IPS-NIHi11 (cell line): ENCODE data around the gene SEC24C.
"Not testable (repeated sequence)": the region's sequence is repeated elsewhere in the genome, so short reads cannot be mapped to it uniquely, and the experiment has no call there.

Experiments used
- DNase-seq: peaks from one replicate; pipeline ENCODE4 v3.0.0; 2012; ENCODE audit warnings: mixed read lengths, low spot score

The SEC24C gene, protein sequence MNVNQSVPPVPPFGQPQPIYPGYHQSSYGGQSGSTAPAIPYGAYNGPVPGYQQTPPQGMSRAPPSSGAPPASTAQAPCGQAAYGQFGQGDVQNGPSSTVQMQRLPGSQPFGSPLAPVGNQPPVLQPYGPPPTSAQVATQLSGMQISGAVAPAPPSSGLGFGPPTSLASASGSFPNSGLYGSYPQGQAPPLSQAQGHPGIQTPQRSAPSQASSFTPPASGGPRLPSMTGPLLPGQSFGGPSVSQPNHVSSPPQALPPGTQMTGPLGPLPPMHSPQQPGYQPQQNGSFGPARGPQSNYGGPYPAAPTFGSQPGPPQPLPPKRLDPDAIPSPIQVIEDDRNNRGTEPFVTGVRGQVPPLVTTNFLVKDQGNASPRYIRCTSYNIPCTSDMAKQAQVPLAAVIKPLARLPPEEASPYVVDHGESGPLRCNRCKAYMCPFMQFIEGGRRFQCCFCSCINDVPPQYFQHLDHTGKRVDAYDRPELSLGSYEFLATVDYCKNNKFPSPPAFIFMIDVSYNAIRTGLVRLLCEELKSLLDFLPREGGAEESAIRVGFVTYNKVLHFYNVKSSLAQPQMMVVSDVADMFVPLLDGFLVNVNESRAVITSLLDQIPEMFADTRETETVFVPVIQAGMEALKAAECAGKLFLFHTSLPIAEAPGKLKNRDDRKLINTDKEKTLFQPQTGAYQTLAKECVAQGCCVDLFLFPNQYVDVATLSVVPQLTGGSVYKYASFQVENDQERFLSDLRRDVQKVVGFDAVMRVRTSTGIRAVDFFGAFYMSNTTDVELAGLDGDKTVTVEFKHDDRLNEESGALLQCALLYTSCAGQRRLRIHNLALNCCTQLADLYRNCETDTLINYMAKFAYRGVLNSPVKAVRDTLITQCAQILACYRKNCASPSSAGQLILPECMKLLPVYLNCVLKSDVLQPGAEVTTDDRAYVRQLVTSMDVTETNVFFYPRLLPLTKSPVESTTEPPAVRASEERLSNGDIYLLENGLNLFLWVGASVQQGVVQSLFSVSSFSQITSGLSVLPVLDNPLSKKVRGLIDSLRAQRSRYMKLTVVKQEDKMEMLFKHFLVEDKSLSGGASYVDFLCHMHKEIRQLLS

GRCh38 chr10:73743905-73744663 lies at the start of gene SEC24C:
Gene SEC24C, plus strand, starts transcription at chr10:73744372. Its CDS starts 2,461 bp downstream, at chr10:73746833.
- DNase-seq: peak; percentile 97

GRCh38 chr10:73695302-73695701 lies 48.9 kb upstream of the SEC24C start:
- not testable (repeated sequence) for DNase-seq

- not testable (repeated sequence) for DNase-seq
Observed at GRCh38 chr10:73697675-73698159, 46.5 kb upstream of the SEC24C start, which contains the start of gene AGAP5. Gene AGAP5, minus strand, starts transcription at chr10:73698109. Its CDS starts 354 bp downstream, at chr10:73697755.

GRCh38 chr10:73698819-73699218 lies 45.4 kb upstream of the SEC24C start:
- not testable (repeated sequence) for DNase-seq

DNA sequence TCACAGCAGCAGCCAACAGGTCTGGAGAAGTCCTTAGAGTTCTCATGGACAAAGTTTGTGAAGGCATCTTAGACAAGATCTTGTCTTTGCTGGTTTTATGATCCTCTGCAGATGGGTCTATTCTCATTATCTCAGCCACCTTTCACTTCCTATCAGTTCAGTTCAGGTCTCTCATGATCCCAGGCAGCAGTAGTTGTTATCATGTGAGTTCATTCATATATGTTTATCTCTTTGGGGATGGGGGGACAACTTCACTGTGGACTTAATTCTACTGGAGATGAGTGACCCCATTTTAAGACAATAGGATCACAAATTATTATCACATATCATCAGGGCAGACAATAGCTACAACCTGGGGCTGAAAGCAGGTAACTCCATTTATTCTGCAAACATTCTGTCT lies 40.2 kb upstream of the SEC24C start:
- not testable (repeated sequence) for DNase-seq

GRCh38 chr10:73705506-73706072 lies 38.6 kb upstream of the SEC24C start:
- not testable (repeated sequence) for DNase-seq

DNA sequence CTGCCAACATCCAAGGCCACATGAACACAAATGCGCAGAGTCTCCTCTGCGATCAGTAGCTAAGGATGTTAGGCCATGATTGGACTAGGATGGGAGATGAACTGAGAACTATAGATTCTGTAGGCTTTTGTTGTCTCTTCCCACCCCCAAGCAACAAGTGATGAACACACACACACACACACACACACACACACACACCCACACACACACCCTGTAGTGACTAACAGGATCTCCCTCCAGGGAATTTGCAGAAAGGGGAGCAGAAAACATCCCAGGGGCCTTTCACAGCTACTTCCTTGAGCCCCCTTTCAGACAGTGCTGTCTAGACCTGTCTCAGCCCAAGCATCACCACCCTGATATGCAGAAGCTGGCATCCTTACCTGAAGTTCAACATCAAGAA lies 37.7 kb upstream of the SEC24C start:
- not testable (repeated sequence) for DNase-seq

DNA sequence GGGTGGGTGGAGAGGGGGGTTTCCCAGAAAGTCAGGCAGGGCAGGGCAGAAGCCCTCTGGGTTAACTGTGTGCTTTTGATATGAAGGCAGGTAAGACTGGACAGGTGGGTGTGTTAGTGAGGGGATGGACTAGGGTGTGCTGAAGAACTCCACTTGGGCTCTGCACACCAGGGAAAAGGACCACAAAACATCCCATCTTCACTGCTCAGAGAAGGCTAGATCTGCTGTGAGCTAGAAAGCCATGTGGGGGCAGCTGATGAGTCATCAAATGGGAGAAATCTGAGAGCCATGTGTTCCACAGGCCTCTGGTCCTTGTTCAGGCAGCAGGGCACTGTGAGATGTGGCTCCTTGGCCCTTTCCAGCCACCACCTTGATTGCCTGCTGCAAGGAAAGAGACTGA lies 36.5 kb upstream of the SEC24C start:
- not testable (repeated sequence) for DNase-seq

DNA sequence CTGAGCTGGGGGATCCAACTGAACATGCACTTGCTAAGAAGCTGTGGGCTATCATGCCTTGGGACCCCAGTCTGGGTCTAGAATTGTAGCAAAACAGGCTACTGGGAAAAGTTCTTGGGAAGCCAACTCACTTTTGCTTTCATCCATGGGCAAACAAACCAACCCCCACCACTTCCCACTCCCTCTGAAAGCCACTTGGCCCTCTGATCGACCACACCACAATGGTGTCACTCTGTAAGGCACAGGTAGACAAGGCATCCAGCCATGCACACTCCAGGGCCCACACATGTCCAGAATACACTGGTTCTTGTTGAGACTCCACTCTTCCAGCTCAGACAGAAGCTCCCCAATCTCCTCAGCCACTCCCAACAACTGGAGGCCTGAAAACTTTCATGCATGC lies 36.0 kb upstream of the SEC24C start:
- DNase-seq: not testable (repeated sequence)

DNA sequence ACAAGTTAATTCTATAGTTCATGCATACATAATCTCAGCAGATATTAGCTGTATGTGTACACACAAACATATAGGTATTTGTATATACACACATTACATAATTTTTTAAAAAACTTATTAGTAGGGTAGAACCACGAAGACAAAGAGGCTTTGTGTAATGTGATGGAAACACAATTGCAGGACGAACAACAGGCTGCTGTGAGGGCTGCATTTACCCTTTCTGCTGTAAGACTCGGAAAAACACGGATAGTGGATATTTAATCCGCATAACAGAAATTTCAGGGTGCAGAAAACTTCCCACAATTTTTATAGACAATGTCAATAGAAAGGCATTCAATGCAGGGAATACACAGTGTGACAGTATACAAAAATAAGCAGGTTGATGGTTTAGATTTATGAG lies 32.5 kb upstream of the SEC24C start:
- not testable (repeated sequence) for DNase-seq

DNA sequence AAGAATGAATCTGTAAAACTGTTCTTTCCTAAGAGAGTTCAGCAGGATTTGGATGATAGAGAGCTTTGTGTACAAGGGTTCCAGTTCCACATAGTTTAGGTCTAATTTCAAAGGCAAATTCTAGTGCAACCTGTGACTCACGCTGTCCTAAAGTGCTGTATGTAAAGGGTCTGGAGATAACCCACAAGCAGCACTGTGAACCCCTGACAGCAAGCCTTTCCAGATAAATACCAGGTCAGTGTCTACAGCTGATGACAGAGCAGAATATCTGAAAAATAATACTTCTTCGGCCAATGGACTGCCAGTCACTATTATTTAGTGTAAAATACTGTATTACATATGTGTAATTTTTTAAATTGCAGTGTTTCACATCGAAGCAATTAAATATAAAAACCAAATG lies 30.3 kb upstream of the SEC24C start:
- not testable (repeated sequence) for DNase-seq

- DNase-seq: not testable (repeated sequence)
Observed at GRCh38 chr10:73714483-73714882, 29.7 kb upstream of the SEC24C start.

DNA sequence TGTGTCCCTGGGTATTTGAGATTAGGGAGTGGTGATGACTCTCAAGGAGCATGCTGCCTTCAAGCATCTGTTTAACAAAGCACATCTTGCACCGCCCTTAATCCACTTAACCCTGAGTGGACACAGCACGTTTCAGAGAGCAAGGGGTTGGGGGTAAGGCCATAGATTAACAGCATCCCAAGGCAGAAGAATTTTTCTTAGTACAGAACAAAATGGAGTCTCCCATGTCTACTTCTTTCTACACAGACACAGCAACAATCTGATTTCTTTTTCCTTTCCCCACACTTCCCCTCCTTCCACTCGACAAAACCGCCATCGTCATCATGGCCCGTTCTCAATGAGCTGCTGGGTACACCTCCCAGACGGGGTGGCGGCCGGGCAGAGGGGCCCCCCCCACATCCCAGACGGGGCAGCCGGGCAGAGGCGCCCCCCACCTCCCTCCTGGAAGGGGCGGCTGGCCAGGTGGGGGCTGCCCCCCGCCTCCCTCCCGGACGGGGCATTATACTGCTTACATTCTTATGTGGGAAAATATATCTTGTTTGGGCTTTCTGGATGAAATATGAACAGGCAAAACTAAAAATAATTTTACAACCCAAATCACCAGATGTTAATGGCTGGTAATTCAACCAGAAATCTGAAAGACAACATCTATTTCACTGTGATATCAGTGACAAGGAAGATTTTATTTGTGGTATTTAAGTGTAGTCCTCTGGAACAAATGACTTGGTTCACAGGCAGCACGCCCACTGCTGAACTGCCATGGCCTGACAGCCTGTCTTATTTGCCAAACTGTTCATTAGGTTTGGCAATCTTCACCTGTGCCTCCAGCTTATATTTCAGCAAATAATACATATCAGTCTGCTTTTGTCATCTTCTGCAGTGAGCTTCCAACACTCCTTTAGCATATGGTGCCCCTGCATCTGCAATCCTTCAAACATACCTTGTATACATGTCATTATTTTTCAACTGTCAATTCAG lies 28.7 kb upstream of the SEC24C start:
- DNase-seq: not testable (repeated sequence)

DNA sequence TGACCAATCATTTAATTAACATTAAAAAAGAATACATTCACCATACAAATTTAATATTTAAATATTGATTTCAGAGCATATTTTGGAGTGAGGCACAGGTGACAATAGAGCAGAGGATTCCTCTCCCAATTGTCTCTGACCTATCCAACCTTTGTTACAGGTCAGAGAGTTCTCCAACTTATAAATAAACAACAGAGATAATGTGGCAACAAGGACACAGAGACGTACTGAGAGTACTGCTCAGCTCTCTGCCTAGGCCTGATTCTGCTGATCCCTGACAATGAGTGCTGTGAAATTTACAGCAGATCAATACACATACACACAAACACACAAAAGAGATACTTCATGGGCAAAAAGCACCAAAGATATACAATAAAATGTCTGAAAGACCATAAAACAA lies 27.9 kb upstream of the SEC24C start:
- DNase-seq: no peak

DNA sequence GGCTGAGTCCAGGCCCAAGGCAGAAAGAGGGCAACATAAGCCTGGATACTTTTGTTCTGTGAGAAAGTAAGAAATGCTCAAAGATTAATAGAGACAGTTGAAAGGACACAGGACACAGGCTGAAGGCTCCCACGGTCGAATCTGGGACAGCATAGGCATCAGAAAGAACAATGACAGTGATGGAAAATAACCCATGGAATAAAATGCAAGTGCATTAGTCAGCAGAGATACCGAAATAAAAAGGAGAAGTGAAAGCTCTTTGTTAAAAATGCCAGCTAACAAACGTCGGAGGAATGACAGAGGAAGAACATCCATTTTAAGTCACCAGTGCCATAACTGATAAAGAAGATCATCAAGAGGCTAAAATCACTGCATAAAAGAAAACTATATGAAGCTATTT lies 26.6 kb upstream of the SEC24C start:
- DNase-seq: no peak

DNA sequence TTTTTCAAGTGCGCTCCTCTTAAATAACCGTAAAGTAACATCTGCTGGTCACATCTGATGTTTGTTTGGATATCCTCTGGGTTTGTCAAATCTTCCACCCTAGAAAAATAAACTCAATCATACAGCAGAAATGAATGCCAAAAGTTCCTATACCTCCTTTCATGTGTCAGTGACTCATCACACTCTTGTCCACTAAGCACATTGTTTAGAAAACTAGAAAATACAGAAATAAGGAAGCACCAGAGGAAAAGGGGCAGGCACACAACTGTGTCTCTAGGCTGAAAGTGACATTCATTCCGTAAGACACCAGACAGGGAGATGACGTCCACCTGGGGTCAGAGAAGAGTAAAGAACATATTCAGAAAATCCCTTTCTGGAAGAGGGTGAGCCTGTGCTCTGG lies 23.6 kb upstream of the SEC24C start:
- not testable (repeated sequence) for DNase-seq

GRCh38 chr10:73723516-73723915 lies 20.7 kb upstream of the SEC24C start:
- DNase-seq: no peak

DNA sequence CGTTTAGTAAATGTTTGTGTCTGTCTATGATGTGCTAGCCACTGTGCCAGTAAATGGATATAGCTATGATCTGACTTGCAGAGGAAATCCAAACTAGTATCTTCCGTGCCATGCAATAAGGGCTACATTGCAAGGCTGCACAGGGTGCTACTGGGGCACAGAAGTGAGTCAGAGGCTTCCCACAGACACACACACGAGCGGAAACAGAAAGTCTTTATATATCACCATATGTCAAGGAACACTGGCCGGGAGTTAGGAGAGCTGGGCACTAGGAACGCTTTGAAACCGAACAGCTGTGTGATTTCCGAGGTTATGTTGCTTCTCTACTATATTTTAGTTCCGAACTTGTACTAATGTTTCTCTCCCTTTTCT lies 14.4 kb upstream of the SEC24C start:
- not testable (repeated sequence) for DNase-seq

GRCh38 chr10:73730153-73730906 lies 13.8 kb upstream of the SEC24C start:
- peak; percentile 83 for DNase-seq
